Measurements from ENCODE around the gene ZSCAN26. TPM values are rescaled to one million over a fixed set of nuclear protein-coding genes. Genes with fewer than 3 reads are reported as not detected.

The ZSCAN26 gene
- 6.1 and 7.7 TPM in 2 replicates for total RNA-seq

GRCh38 chr6:28266962-28267694 lies at the start of gene ZSCAN26:
ZSCAN26 (plus strand) TSS chr6:28267143; CDS start chr6:28271920, 4,777 bp downstream.
- intact Hi-C loops (cut with micrococcal nuclease), result loop anchor here (1.0 to 5.0 kb wide), 5 partner anchors 15 to 130 kb away; partner anchors contain the start of genes ZKSCAN4 and ZSCAN31
- DNase-seq (ENCODE audit: low spot score), result peak; percentile 79
- H3K27me3 Mint-ChIP-seq (ENCODE audit: low read depth), result peaks cover 10% of the 10 kb centered on the region

GRCh38 chr6:28217890-28218289 lies 49.1 kb upstream of the ZSCAN26 start:
- no peak for DNase-seq (ENCODE audit: low spot score)
- H3K4me3 Mint-ChIP-seq (ENCODE audit: low read depth), result peak overlapping the region; percentile 79
- no peaks in the 10 kb centered on the region for H3K9me3 Mint-ChIP-seq
- no peaks in the 10 kb centered on the region for H3K36me3 Mint-ChIP-seq (ENCODE audit: low read depth)
- H3K27me3 Mint-ChIP-seq (ENCODE audit: low read depth), result peaks cover 49% of the 10 kb centered on the region
- intact Hi-C loops (cut with micrococcal nuclease), result no loop called here
- H3K27ac Mint-ChIP-seq, result no peak overlapping the region
- peaks cover 25% of the 10 kb centered on the region for H3K4me1 Mint-ChIP-seq (ENCODE audit: low read depth)

More at GRCh38 chr6:28266962-28267694, at the start of gene ZSCAN26:
- Mint-ChIP-seq H3K27ac (no peak within 1 kb of the TSS), H3K36me3 (ENCODE audit: low read depth) (peaks cover 13% of the 10 kb centered on the region), H3K9me3 (no peaks in the 10 kb centered on the region), H3K4me1 (ENCODE audit: low read depth) (peaks cover 28% of the 10 kb centered on the region), H3K4me3 (ENCODE audit: low read depth) (no peak within 1 kb of the TSS)

- peaks cover 48% of the 10 kb centered on the region for H3K27me3 Mint-ChIP-seq (ENCODE audit: low read depth)
- H3K4me1 Mint-ChIP-seq (ENCODE audit: low read depth), result peaks cover 25% of the 10 kb centered on the region
- no peaks in the 10 kb centered on the region for H3K9me3 Mint-ChIP-seq
- H3K4me3 Mint-ChIP-seq (ENCODE audit: low read depth), result peak overlapping the region; percentile 79
- no peak overlapping the region for H3K27ac Mint-ChIP-seq
- no peak for DNase-seq (ENCODE audit: low spot score)
- H3K36me3 Mint-ChIP-seq (ENCODE audit: low read depth), result no peaks in the 10 kb centered on the region
- intact Hi-C loops (cut with micrococcal nuclease), result no loop called here
These were observed 48.4 kb upstream of the ZSCAN26 start for GRCh38 chr6:28218312-28219248.

GRCh38 chr6:28220257-28221133 lies 46.4 kb upstream of the ZSCAN26 start:
- no peaks in the 10 kb centered on the region for H3K9me3 Mint-ChIP-seq
- DNase-seq (ENCODE audit: low spot score), result no peak
- peaks cover 35% of the 10 kb centered on the region for H3K27me3 Mint-ChIP-seq (ENCODE audit: low read depth)
- peaks cover 2% of the 10 kb centered on the region for H3K36me3 Mint-ChIP-seq (ENCODE audit: low read depth)
- peaks cover 28% of the 10 kb centered on the region for H3K4me1 Mint-ChIP-seq (ENCODE audit: low read depth)
- H3K27ac Mint-ChIP-seq, result peak overlapping the region; percentile 15
- no peak overlapping the region for H3K4me3 Mint-ChIP-seq (ENCODE audit: low read depth)
- intact Hi-C loops (cut with micrococcal nuclease), result loop anchor here (10.0 kb wide), 1 partner anchor 114 kb away; the partner anchor contains the start of gene ZSCAN31

- Mint-ChIP-seq H3K27me3 (ENCODE audit: low read depth) (peaks cover 20% of the 10 kb centered on the region), H3K4me1 (ENCODE audit: low read depth) (peaks cover 35% of the 10 kb centered on the region)
These were observed 42.5 kb upstream of the ZSCAN26 start for GRCh38 chr6:28224131-28225055.

GRCh38 chr6:28225056-28225834 lies 41.7 kb upstream of the ZSCAN26 start, which contains the start of gene ZSCAN9:
ZSCAN9 (plus strand) TSS chr6:28225275; CDS start chr6:28227085, 1,810 bp downstream.
- H3K27ac Mint-ChIP-seq, result peak within 1 kb of the TSS; percentile 82
- peak within 1 kb of the TSS; percentile 88 for H3K4me3 Mint-ChIP-seq (ENCODE audit: low read depth)

More at GRCh38 chr6:28224131-28225055, 42.5 kb upstream of the ZSCAN26 start:
- intact Hi-C loops (cut with micrococcal nuclease), result loop anchor here (1.0 to 10.0 kb wide), 2 partner anchors 28 to 110 kb away; partner anchors contain the start of genes ZKSCAN4 and ZSCAN31
- Mint-ChIP-seq H3K4me3 (ENCODE audit: low read depth) (peak overlapping the region; percentile 88), H3K9me3 (no peaks in the 10 kb centered on the region), H3K36me3 (ENCODE audit: low read depth) (peaks cover 25% of the 10 kb centered on the region), H3K27ac (peak overlapping the region; percentile 82)
- no peak for DNase-seq (ENCODE audit: low spot score)

GRCh38 chr6:28226460-28226859 lies 40.5 kb upstream of the ZSCAN26 start:
- Mint-ChIP-seq H3K4me3 (ENCODE audit: low read depth) (peak overlapping the region; percentile 88), H3K9me3 (no peaks in the 10 kb centered on the region), H3K36me3 (ENCODE audit: low read depth) (peaks cover 37% of the 10 kb centered on the region), H3K27ac (no peak overlapping the region), H3K27me3 (ENCODE audit: low read depth) (peaks cover 9% of the 10 kb centered on the region), H3K4me1 (ENCODE audit: low read depth) (peaks cover 28% of the 10 kb centered on the region)
- intact Hi-C loops (cut with micrococcal nuclease), result loop anchor here (10.0 kb wide), 1 partner anchor 108 kb away; the partner anchor contains the start of gene ZSCAN31
- DNase-seq (ENCODE audit: low spot score), result no peak

More at GRCh38 chr6:28225056-28225834, 41.7 kb upstream of the ZSCAN26 start, which contains the start of gene ZSCAN9:
- Mint-ChIP-seq H3K27me3 (ENCODE audit: low read depth) (peaks cover 16% of the 10 kb centered on the region), H3K36me3 (ENCODE audit: low read depth) (peaks cover 31% of the 10 kb centered on the region), H3K9me3 (no peaks in the 10 kb centered on the region), H3K4me1 (ENCODE audit: low read depth) (peaks cover 35% of the 10 kb centered on the region)
- intact Hi-C loops (cut with micrococcal nuclease), result loop anchor here (1.0 to 10.0 kb wide), 2 partner anchors 27 to 110 kb away; partner anchors contain the start of genes ZKSCAN4 and ZSCAN31
- DNase-seq (ENCODE audit: low spot score), result no peak

- Mint-ChIP-seq H3K27me3 (ENCODE audit: low read depth) (no peaks in the 10 kb centered on the region), H3K27ac (no peak overlapping the region), H3K4me3 (ENCODE audit: low read depth) (no peak overlapping the region), H3K9me3 (peaks cover 6% of the 10 kb centered on the region), H3K36me3 (ENCODE audit: low read depth) (peaks cover 57% of the 10 kb centered on the region), H3K4me1 (ENCODE audit: low read depth) (peaks cover 1% of the 10 kb centered on the region)
- intact Hi-C loops (cut with micrococcal nuclease), result no loop called here
- no peak for DNase-seq (ENCODE audit: low spot score)
These were observed 34.2 kb upstream of the ZSCAN26 start for GRCh38 chr6:28232785-28233184.

- Mint-ChIP-seq H3K27me3 (ENCODE audit: low read depth) (no peaks in the 10 kb centered on the region), H3K4me3 (ENCODE audit: low read depth) (no peak overlapping the region), H3K27ac (no peak overlapping the region), H3K4me1 (ENCODE audit: low read depth) (no peaks in the 10 kb centered on the region), H3K36me3 (ENCODE audit: low read depth) (peaks cover 36% of the 10 kb centered on the region), H3K9me3 (peaks cover 6% of the 10 kb centered on the region)
- intact Hi-C loops (cut with micrococcal nuclease), result no loop called here
- DNase-seq (ENCODE audit: low spot score), result no peak
These were observed 31.0 kb upstream of the ZSCAN26 start for GRCh38 chr6:28235912-28236452.

- DNase-seq (ENCODE audit: low spot score), result no peak
- no peaks in the 10 kb centered on the region for H3K27me3 Mint-ChIP-seq (ENCODE audit: low read depth)
- no peaks in the 10 kb centered on the region for H3K4me1 Mint-ChIP-seq (ENCODE audit: low read depth)
These were observed 27.3 kb upstream of the ZSCAN26 start for GRCh38 chr6:28239636-28240035.

More at GRCh38 chr6:28239636-28240035, 27.3 kb upstream of the ZSCAN26 start:
- Mint-ChIP-seq H3K36me3 (ENCODE audit: low read depth) (peaks cover 27% of the 10 kb centered on the region), H3K9me3 (no peaks in the 10 kb centered on the region), H3K4me3 (ENCODE audit: low read depth) (no peak overlapping the region), H3K27ac (no peak overlapping the region)
- intact Hi-C loops (cut with micrococcal nuclease), result no loop called here
